ENCODE measurements around the gene ZNF496.

DNA sequence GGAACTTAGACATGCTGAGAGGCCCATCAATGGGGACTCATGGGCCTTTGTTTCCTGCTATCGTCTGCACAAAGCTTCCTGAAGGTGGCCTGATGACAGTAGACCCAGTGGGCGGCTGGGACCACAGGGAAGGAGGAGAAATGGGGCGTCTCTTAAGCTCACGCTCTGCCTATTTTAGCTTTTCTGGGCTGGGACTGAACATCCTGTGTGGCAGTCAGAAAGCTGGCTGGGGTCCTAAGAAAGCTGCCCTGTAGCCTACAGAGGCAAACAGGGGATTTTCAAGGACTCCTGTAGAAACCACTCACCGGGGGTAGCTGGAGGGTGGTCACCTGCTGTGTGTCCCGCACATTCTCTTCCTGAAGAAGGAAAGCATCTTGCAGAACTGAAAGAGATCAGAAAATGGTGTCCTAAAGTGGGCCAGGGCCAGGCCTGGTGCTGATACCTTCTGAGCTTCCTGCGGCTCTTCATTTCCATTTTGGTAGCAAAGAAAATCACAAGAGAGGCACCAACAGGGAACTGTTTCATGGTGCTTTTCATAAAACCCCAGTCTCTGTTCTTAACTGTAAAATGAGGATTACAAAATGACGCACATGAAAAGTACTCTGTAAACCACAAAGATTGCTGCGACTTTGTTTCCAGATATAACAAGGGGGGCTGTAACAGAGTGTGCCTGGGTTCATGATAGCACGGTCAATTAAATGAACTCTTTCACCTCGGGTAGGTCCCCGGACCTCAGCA, 8.6 kb downstream of the ZNF496 start:
- TF ChIP-seq, protein P1, sequence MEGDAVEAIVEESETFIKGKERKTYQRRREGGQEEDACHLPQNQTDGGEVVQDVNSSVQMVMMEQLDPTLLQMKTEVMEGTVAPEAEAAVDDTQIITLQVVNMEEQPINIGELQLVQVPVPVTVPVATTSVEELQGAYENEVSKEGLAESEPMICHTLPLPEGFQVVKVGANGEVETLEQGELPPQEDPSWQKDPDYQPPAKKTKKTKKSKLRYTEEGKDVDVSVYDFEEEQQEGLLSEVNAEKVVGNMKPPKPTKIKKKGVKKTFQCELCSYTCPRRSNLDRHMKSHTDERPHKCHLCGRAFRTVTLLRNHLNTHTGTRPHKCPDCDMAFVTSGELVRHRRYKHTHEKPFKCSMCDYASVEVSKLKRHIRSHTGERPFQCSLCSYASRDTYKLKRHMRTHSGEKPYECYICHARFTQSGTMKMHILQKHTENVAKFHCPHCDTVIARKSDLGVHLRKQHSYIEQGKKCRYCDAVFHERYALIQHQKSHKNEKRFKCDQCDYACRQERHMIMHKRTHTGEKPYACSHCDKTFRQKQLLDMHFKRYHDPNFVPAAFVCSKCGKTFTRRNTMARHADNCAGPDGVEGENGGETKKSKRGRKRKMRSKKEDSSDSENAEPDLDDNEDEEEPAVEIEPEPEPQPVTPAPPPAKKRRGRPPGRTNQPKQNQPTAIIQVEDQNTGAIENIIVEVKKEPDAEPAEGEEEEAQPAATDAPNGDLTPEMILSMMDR (IDR thresholded peaks at IDR 0.05): no peak
- no peak for TF ChIP-seq POLR2AphosphoS5 (IDR thresholded peaks at IDR 0.05; ENCODE audit: low read depth, low read length)
